Measurements from ENCODE around the gene TAS2R10. TPM values are rescaled to one million over a fixed set of nuclear protein-coding genes. Genes with fewer than 3 reads are reported as not detected.

The TAS2R10 gene
- total RNA-seq, 1 donor = 0.86 TPM

GRCh38 chr12:10824957-10825356, 1.2 kb downstream of the TAS2R10 start:
- DNase-seq (ENCODE audit: low read depth) = no peak
- no peak overlapping the region for H3K4me3 ChIP-seq (ENCODE audit: low read depth, low read length)
- TF ChIP-seq, protein P1, sequence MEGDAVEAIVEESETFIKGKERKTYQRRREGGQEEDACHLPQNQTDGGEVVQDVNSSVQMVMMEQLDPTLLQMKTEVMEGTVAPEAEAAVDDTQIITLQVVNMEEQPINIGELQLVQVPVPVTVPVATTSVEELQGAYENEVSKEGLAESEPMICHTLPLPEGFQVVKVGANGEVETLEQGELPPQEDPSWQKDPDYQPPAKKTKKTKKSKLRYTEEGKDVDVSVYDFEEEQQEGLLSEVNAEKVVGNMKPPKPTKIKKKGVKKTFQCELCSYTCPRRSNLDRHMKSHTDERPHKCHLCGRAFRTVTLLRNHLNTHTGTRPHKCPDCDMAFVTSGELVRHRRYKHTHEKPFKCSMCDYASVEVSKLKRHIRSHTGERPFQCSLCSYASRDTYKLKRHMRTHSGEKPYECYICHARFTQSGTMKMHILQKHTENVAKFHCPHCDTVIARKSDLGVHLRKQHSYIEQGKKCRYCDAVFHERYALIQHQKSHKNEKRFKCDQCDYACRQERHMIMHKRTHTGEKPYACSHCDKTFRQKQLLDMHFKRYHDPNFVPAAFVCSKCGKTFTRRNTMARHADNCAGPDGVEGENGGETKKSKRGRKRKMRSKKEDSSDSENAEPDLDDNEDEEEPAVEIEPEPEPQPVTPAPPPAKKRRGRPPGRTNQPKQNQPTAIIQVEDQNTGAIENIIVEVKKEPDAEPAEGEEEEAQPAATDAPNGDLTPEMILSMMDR (IDR thresholded peaks at IDR 0.05; ENCODE audit: insufficient read depth, low read depth, low read length) = no peak

GRCh38 chr12:10811883-10812536, 14.1 kb downstream of the TAS2R10 start:
- DNase-seq (ENCODE audit: low read depth) = no peak
- TF ChIP-seq, protein P1 (IDR thresholded peaks at IDR 0.05; ENCODE audit: insufficient read depth, low read depth, low read length) = no peak
- no peak overlapping the region for H3K4me3 ChIP-seq (ENCODE audit: low read depth, low read length)

DNA sequence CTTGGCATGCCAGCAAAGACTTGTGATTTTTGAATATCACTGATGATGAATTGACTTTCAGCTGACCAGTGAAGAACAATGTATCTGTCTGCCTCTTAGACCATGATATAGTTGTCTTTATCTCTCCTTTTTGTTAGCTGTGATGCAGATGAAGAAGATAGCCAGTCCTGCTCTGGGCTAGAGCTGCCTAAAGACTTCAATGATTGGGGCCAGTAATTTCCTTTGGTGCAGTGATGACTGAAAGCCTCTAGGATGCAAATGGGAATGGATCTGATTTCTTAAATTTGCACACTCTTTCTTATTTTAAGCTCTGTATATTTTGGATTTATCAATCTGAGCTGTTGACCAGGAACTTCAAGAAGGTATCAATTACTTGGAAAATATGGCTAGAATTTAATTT, 16.1 kb downstream of the TAS2R10 start, which contains the start of gene TAS2R9:
Gene TAS2R9 (minus strand): TSS at position 101 of the 400 bp plus-strand sequence. CDS start 93 bp downstream, at position 8.
- no peak within 1 kb of the TSS for H3K4me3 ChIP-seq (ENCODE audit: low read depth, low read length)
- DNase-seq (ENCODE audit: low read depth) = no peak
- TF ChIP-seq, protein P1 (IDR thresholded peaks at IDR 0.05; ENCODE audit: insufficient read depth, low read depth, low read length) = no peak

GRCh38 chr12:10807186-10807585, 19.0 kb downstream of the TAS2R10 start, which contains the start of gene TAS2R8:
Gene TAS2R8 (minus strand): TSS chr12:10807286. CDS start chr12:10806980, 306 bp downstream.
- TF ChIP-seq, protein P1 (IDR thresholded peaks at IDR 0.05; ENCODE audit: insufficient read depth, low read depth, low read length) = no peak
- DNase-seq (ENCODE audit: low read depth) = no peak
- H3K4me3 ChIP-seq (ENCODE audit: low read depth, low read length) = no peak within 1 kb of the TSS

GRCh38 chr12:10802587-10802986, 23.6 kb downstream of the TAS2R10 start, which contains the start of gene TAS2R7:
Gene TAS2R7 (minus strand): TSS chr12:10802627. CDS start chr12:10802570, 57 bp downstream.
- TF ChIP-seq, protein P1 (IDR thresholded peaks at IDR 0.05; ENCODE audit: insufficient read depth, low read depth, low read length) = no peak
- DNase-seq (ENCODE audit: low read depth) = no peak
- no peak within 1 kb of the TSS for H3K4me3 ChIP-seq (ENCODE audit: low read depth, low read length)

- TF ChIP-seq, protein P1 (IDR thresholded peaks at IDR 0.05; ENCODE audit: insufficient read depth, low read depth, low read length) = no peak
- H3K4me3 ChIP-seq (ENCODE audit: low read depth, low read length) = no peak overlapping the region
These were observed 24.4 kb downstream of the TAS2R10 start for GRCh38 chr12:10801741-10802140.

More at GRCh38 chr12:10801741-10802140, 24.4 kb downstream of the TAS2R10 start:
- no peak for DNase-seq (ENCODE audit: low read depth)
